Measurements from ENCODE around the gene METTL26. TPM values are rescaled to one million over a fixed set of nuclear protein-coding genes. Genes with fewer than 3 reads are reported as not detected.

METTL26 gene
- total and polyA plus RNA-seq, 2 of the 8 experiments (the other 6 are each of a cell fraction or from before 2014, with no cell fraction given), result 100 to 186 TPM

DNA sequence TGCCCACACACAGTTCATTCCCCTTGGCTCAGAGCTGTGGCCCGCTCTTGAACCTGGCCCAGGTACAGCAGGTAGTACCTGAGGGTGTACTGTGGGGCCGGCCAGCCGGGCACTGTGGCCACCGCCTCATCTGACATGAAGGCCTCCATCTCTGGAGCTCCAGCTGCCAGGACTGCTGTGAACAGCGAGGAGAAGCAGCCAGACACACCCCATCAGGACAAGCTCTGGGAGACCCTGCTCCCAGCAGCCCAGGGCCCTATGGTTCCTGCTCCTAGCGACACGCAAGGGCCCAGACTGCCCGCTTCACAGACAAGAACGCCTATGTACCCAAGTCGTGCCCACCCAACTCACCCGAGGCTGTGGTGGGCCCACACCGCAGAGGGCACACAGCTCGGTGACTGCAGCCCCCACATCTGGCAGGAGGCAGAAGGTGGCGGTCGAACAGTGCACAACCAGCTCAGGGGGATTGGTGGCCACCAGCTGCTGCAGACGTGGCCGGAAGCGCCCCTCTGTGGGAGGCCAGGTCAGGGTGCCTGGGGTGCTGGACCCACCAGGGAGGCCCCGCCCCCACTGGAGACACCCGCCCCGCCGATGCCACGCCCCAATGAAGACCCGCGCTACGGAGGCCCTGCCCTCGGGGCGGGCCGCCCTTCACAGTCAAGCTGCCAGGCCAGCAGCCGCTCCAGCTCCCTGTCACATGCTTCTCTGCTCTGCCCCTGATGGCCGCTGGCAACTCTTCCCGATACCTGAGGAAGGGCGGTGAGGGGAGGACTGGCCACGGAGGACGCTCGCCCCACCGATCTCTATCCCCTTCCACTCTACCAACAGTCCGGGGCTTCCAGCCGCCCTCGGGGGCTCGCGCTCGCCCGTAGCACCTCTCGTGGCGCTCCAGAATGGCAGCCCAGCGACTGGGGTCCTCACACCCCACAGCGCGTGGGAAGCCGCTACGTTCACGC is 43.0 kb upstream of the METTL26 start:
- H3K4me3 ChIP-seq (ENCODE audit: extremely low read depth in 1 of 4, insufficient read depth in 2 of 4, low read depth in 3 of 4, low read length in 4 of 4), result peak overlapping the region; percentile 32 to 73 (median 41); a peak in 7 of 8 replicates
- peak overlapping the region; percentile 59 for H3K56ac ChIP-seq (replicated peaks; ENCODE audit: insufficient read length, low read depth, low read length)
- H3K79me1 ChIP-seq (ENCODE audit: low read depth, low read length), result peaks cover 6% of the 10 kb centered on the region; the same call in 1 of the 2 replicates
- no peaks in the 10 kb centered on the region for H3K9me3 ChIP-seq (ENCODE audit: insufficient read depth in 2 of 2, low read depth in 1 of 2, low read length in 1 of 2)
- H2AFZ ChIP-seq (ENCODE audit: low read length), result no peak overlapping the region
- FAIRE-seq, result no peak
- H2BK20ac ChIP-seq (ENCODE audit: low read length), result no peak overlapping the region
- H2BK5ac ChIP-seq (ENCODE audit: low read depth, low read length), result peak overlapping the region; percentile 81; the same call in 1 of the 2 replicates
- H3K27me3 ChIP-seq (replicated peaks in 1 of 4; ENCODE audit: control insufficient read depth in 3 of 4, extremely low read depth in 1 of 4, insufficient read depth in 3 of 4, low read length in 3 of 4), result peaks cover 0 to 2% (median 0%) of the 10 kb centered on the region in 4 experiments; a peak in 2 of 7 replicates
- H4K5ac ChIP-seq (ENCODE audit: insufficient read length, low read depth, low read length), result peak overlapping the region; percentile 40
- peak overlapping the region; percentile 84; the same call in 1 of the 2 replicates for H2BK12ac ChIP-seq (ENCODE audit: low read depth, low read length)
- H3K36me3 ChIP-seq (ENCODE audit: control insufficient read depth in 2 of 4, insufficient read depth in 4 of 4, low read length in 3 of 4), result peaks cover 4 to 15% (median 12%) of the 10 kb centered on the region in 4 experiments; a peak in 7 of 8 replicates
- peaks cover 0 to 12% of the 10 kb centered on the region in 2 experiments; a peak in 1 of 4 replicates for H3K79me2 ChIP-seq (ENCODE audit: control insufficient read depth in 1 of 2, insufficient read depth in 2 of 2, low read length in 2 of 2)
- DNase-seq (ENCODE audit: low read depth in 1 of 2, low spot score in 2 of 2), result peak in 1 of 2 experiments; percentile 79
- peak overlapping the region; percentile 99 for H2BK15ac ChIP-seq (ENCODE audit: low read length)
- H3K9ac ChIP-seq (replicated peaks in 1 of 4; ENCODE audit: extremely low read depth in 1 of 4, low read depth in 3 of 4, low read length in 3 of 4), result no peak overlapping the region
- H3K23ac ChIP-seq (ENCODE audit: insufficient read length), result no peak overlapping the region
- POLR2A ChIA-PET (ENCODE audit: partially characterized antibody), result interaction anchor here (0.8 to 13.3 kb wide), 12 partner anchors 11 to 1281 kb away, joined by 3 to 214 read pairs (median 3); partner anchors contain the start of genes ANTKMT, RHOT2 and WDR24
- WGBS, 2 experiments (ENCODE audit: extremely low coverage in 1 of 2, insufficient coverage in 1 of 2, insufficient read length in 1 of 2, insufficient replicate concordance in 2 of 2, low coverage in 1 of 2, low lambda C conversion rate in 2 of 2, missing lambda C conversion rate in 1 of 2), result 59% methylated on average over 28 of the region's 52 CpGs; no CpG with 5 or more reads in 1 of the 2 experiments
- peak overlapping the region; percentile 44 for H4K91ac ChIP-seq (replicated peaks; ENCODE audit: insufficient read length, low read length)
- H4K20me1 ChIP-seq (replicated peaks in 1 of 2; ENCODE audit: control insufficient read depth in 1 of 2, insufficient read depth in 2 of 2, low read length in 2 of 2), result peaks cover 4 to 29% of the 10 kb centered on the region in 2 experiments
- peak overlapping the region; percentile 74 to 92 for H3K4me2 ChIP-seq (ENCODE audit: insufficient read depth in 1 of 2, low read depth in 2 of 2, low read length in 2 of 2)
- peak overlapping the region; percentile 32 for H3K18ac ChIP-seq (ENCODE audit: extremely low read depth, low read length)
- H3K4me1 ChIP-seq (replicated peaks in 1 of 4; ENCODE audit: control insufficient read depth in 3 of 4, insufficient read depth in 4 of 4, low read length in 3 of 4), result peaks cover 0 to 42% (median 34%) of the 10 kb centered on the region in 4 experiments; a peak in 6 of 7 replicates
- H3K4ac ChIP-seq (replicated peaks; ENCODE audit: insufficient read length, low read depth, low read length), result peak overlapping the region; percentile 90
- peak overlapping the region; percentile 80; the same call in 1 of the 2 replicates for H4K8ac ChIP-seq (ENCODE audit: extremely low read depth, insufficient read depth, low read length)
- no peak overlapping the region for H2BK120ac ChIP-seq (replicated peaks; ENCODE audit: low read depth, low read length)
- H3K27ac ChIP-seq (ENCODE audit: low read depth, low read length), result no peak overlapping the region
- H3K23me2 ChIP-seq (ENCODE audit: low read depth, low read length), result peaks cover 20% of the 10 kb centered on the region
- no peak overlapping the region for H3K14ac ChIP-seq (ENCODE audit: insufficient read length)
- H2AK5ac ChIP-seq (ENCODE audit: low read depth, low read length), result 0 out of 2 replicates have a peak overlapping the region, but pooled peaks have one; percentile 7
- CTCF ChIA-PET (ENCODE audit: partially characterized antibody), result interaction anchor here (0.7 to 2.3 kb wide), 12 partner anchors 12 to 123 kb away, joined by 3 to 11 read pairs (median 4); partner anchors contain the start of genes RHOT2, WDR24 and WDR90
- TF ChIP-seq BCL11A (IDR thresholded peaks at IDR 0.05; ENCODE audit: low read depth in 2 of 2, low read length in 2 of 2) (no peak), SP2 (IDR thresholded peaks at IDR 0.05; ENCODE audit: low read length) (no peak), ZNF274 (IDR thresholded peaks at IDR 0.05; ENCODE audit: borderline replicate concordance, extremely low read depth, low read length) (no peak), GABPA (IDR thresholded peaks at IDR 0.05; ENCODE audit: borderline replicate concordance, insufficient read depth, low read length) (0 out of 2 replicates have a peak, but pooled peaks have one; percentile 30), SIX5 (IDR thresholded peaks at IDR 0.05; ENCODE audit: low read depth, low read length) (no peak), SUZ12 (IDR thresholded peaks at IDR 0.05; ENCODE audit: low read length) (no peak), PHF8 (conservative IDR thresholded peaks at IDR 0.05; ENCODE audit: low read depth, low read length) (no peak), CBX8 (IDR thresholded peaks at IDR 0.05; ENCODE audit: borderline replicate concordance, low read depth, low read length) (no peak)
- TF ChIP-seq, protein P1, sequence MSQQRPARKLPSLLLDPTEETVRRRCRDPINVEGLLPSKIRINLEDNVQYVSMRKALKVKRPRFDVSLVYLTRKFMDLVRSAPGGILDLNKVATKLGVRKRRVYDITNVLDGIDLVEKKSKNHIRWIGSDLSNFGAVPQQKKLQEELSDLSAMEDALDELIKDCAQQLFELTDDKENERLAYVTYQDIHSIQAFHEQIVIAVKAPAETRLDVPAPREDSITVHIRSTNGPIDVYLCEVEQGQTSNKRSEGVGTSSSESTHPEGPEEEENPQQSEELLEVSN (IDR thresholded peaks at IDR 0.05), result no peak

Measured in H1 (cell line).